IMR-90 (cell line): ENCODE data around the gene MSI2. TPM values are rescaled to one million over a fixed set of nuclear protein-coding genes. Genes with fewer than 3 reads are reported as not detected.

ENCODE experiments used
- ATAC-seq: fragments of 200-7000 bp; cut with Tn5 transposase; 2 replicates; pipeline ENCODE4 v1.9.1; 2020; ENCODE audit warnings: low read depth, mild to moderate bottlenecking, moderate library complexity
- BruUV-seq: library from RNA; stranded (reverse); fragments of 400-500 nt; replicated peaks from 2 replicates; lab custom pipeline; 2021; lab: Mats Ljungman, UMichigan
- CTCF ChIA-PET: fragments of 300-600 bp; formaldehyde crosslinking; extraction: SDS; loops from one replicate; lab custom pipeline; 2021; ENCODE audit warnings: antibody characterized with exemption; lab: Yijun Ruan, JAX
- POLR2A ChIA-PET: fragments of 300-600 bp; sonication (Branson Sonifier 250); formaldehyde crosslinking; loops from one replicate; lab custom pipeline; 2022; ENCODE audit warnings: antibody characterized with exemption; ENCODE audit not compliant: unreplicated experiment; lab: Charles Lee
- DNase-seq: peaks from one replicate; pipeline ENCODE4 v3.0.0; 2013
- H2AFZ ChIP-seq: replicated peaks from 2 replicates; pipeline ENCODE3; 2013; ENCODE audit warnings: low read length, mild to moderate bottlenecking; ENCODE audit not compliant: poor library complexity
- H2AK5ac ChIP-seq: 2 replicates; pipeline ENCODE4 v1.6.1; 2013; ENCODE audit warnings: low read depth, low read length, inconsistent platforms
- H2AK9ac ChIP-seq: replicated peaks from 2 replicates; pipeline ENCODE3; 2013; ENCODE audit warnings: mild to moderate bottlenecking, low read depth, low read length, moderate library complexity; ENCODE audit not compliant: poor library complexity
- H2BK120ac ChIP-seq: 2 replicates; pipeline ENCODE4 v1.6.1; 2013; ENCODE audit warnings: low read depth, low read length, inconsistent platforms
- H2BK15ac ChIP-seq: 3 replicates; pipeline ENCODE4 v1.6.1; 2013; ENCODE audit warnings: low read depth, low read length, inconsistent platforms
- H2BK20ac ChIP-seq: 2 replicates; pipeline ENCODE4 v1.6.1; 2013; ENCODE audit warnings: low read depth, mild to moderate bottlenecking, inconsistent platforms, low read length, moderate library complexity
- H2BK5ac ChIP-seq: 2 replicates; pipeline ENCODE4 v1.6.1; 2013; ENCODE audit warnings: mild to moderate bottlenecking, low read depth, low read length, inconsistent platforms; ENCODE audit not compliant: poor library complexity, severe bottlenecking
- H3K14ac ChIP-seq: replicated peaks from 2 replicates; pipeline ENCODE4 v1.6.1; 2013; ENCODE audit warnings: low read depth, low read length, inconsistent platforms
- H3K18ac ChIP-seq: 2 replicates; pipeline ENCODE4 v1.6.1; 2013; ENCODE audit warnings: low read depth, low read length, control low read depth
- H3K23ac ChIP-seq: 2 replicates; pipeline ENCODE4 v1.6.1; 2013; ENCODE audit warnings: low read depth, low read length, inconsistent platforms
- H3K27ac ChIP-seq: 2 replicates; pipeline ENCODE4 v1.5.1; 2013; ENCODE audit warnings: mild to moderate bottlenecking, control low read depth, low read length; ENCODE audit not compliant: insufficient read depth
- H3K27me3 ChIP-seq: 2 replicates; pipeline ENCODE4 v1.6.1; 2013; ENCODE audit warnings: low read length; ENCODE audit not compliant: control insufficient read depth, insufficient read depth
- H3K36me3 ChIP-seq: 2 replicates; pipeline ENCODE4 v1.6.1; 2013; ENCODE audit warnings: low read length, mixed read lengths; ENCODE audit not compliant: control insufficient read depth, insufficient read depth
- H3K4ac ChIP-seq: 2 replicates; pipeline ENCODE4 v1.6.1; 2013; ENCODE audit warnings: low read depth, low read length, inconsistent platforms
- H3K4me1 ChIP-seq: 2 replicates; pipeline ENCODE4 v1.6.1; 2013; ENCODE audit warnings: low read length, mixed read lengths; ENCODE audit not compliant: control insufficient read depth, insufficient read depth
- H3K4me2 ChIP-seq: 2 replicates; pipeline ENCODE4 v1.6.1; 2013; ENCODE audit warnings: low read depth, mild to moderate bottlenecking, control low read depth, low read length, moderate library complexity
- H3K4me3 ChIP-seq: 2 replicates; pipeline ENCODE4 v1.5.1; 2013; ENCODE audit warnings: low read depth, mild to moderate bottlenecking, control low read depth, low read length, moderate library complexity; ENCODE audit not compliant: insufficient read depth
- H3K56ac ChIP-seq: 2 replicates; pipeline ENCODE4 v1.6.1; 2013; ENCODE audit warnings: low read length, inconsistent platforms; ENCODE audit not compliant: insufficient read depth; ENCODE audit errors: extremely low read depth
- H3K79me1 ChIP-seq, 2 experiments: 2 replicates each; pipeline ENCODE4 v1.6.1; 2013; ENCODE audit warnings: low read length in 2 of 2, inconsistent platforms in 1 of 2, low read depth in 1 of 2
- H3K9ac ChIP-seq: 2 replicates; pipeline ENCODE4 v1.6.1; 2013; ENCODE audit warnings: low read depth, low read length, control low read depth
- H3K9me1 ChIP-seq: 2 replicates; pipeline ENCODE4 v1.6.1; 2013; ENCODE audit warnings: low read length, inconsistent platforms; ENCODE audit not compliant: insufficient read depth
- H3K9me3 ChIP-seq: 2 replicates; pipeline ENCODE4 v1.6.1; 2013; ENCODE audit warnings: low read length; ENCODE audit not compliant: control insufficient read depth, insufficient read depth
- H4K20me1 ChIP-seq: 2 replicates; pipeline ENCODE4 v1.6.1; 2013; ENCODE audit warnings: low read length, inconsistent platforms; ENCODE audit not compliant: insufficient read depth
- H4K5ac ChIP-seq: 2 replicates; pipeline ENCODE4 v1.6.1; 2013; ENCODE audit warnings: mild to moderate bottlenecking, low read depth, low read length, control low read depth
- H4K8ac ChIP-seq, 2 experiments: 2 replicates each; pipeline ENCODE4 v1.6.1; 2013; ENCODE audit warnings: low read depth in 2 of 2, low read length in 2 of 2, control low read depth in 1 of 2, inconsistent platforms in 1 of 2
- H4K91ac ChIP-seq: 2 replicates; pipeline ENCODE4 v1.6.1; 2013; ENCODE audit warnings: low read depth, low read length, inconsistent platforms; ENCODE audit not compliant: insufficient read depth
- BHLHE40 ChIP-seq: fragments of 150-350 bp; IDR thresholded peaks from 2 replicates; pipeline ENCODE4 v1.6.1; 2016; ENCODE audit warnings: mild to moderate bottlenecking, low read depth, low read length
- FOS ChIP-seq: fragments of 150-350 bp; IDR thresholded peaks from 2 replicates; pipeline ENCODE4 v1.6.1; 2016; ENCODE audit warnings: low read depth, low read length
- NFE2L2 ChIP-seq: fragments of 150-350 bp; IDR thresholded peaks from 2 replicates; pipeline ENCODE4 v1.6.1; 2016; ENCODE audit warnings: low read depth, mild to moderate bottlenecking, low read length
- WGBS, 2 experiments: methylation state at CpG; one replicate each; pipeline versions ENCODE4 v1.1.5 to v1.1.7; 2013; ENCODE audit warnings: missing lambda C conversion rate in 2 of 2; ENCODE audit not compliant: insufficient read length in 1 of 2; ENCODE audit errors: extremely low coverage in 2 of 2; 5-methylcytosine and 5-hydroxymethylcytosine counted together
- dilution Hi-C: fragments of 300-500 bp; cut with HindIII; formaldehyde crosslinking; loops from one replicate; pipeline ENCODE4 v1.14.3; 2018; ENCODE audit warnings: low sequenced_read_pairs; ENCODE audit not compliant: unreplicated experiment
- in situ Hi-C: fragments of 300-500 bp; cut with MboI; formaldehyde crosslinking; loops from 3 replicates; pipeline ENCODE4 v1.14.3; 2019; ENCODE audit warnings: low sequenced_read_pairs, inconsistent platforms, mixed read lengths
- intact Hi-C: fragments of 100-400 bp; cut with micrococcal nuclease; formaldehyde crosslinking; loops from 2 replicates; pipeline ENCODE4 v1.10.0; 2022
- polyA plus RNA-seq, 3 experiments: library from polyadenylated mRNA; depleted of rRNA; stranded (reverse); fragments of >200 nt; gene quantifications; 2 replicates each; pipeline ENCODE4 v1.2.3, GENCODE V29; 2012; ENCODE audit warnings: low replicate concordance in 1 of 3
- total RNA-seq: library from RNA; depleted of rRNA; stranded (reverse); fragments of >200 nt; gene quantifications from 2 replicates; pipeline ENCODE4 v1.2.3, GENCODE V29; 2012

The MSI2 gene
- total and polyA plus RNA-seq, 2 of the 4 experiments (the other 2 are of a cell fraction) = 13.0 to 16.0 TPM

GRCh38 chr17:57363580-57363979, 107.3 kb downstream of the MSI2 start:
- ATAC-seq (no peak), DNase-seq (no peak)
- H3K9ac ChIP-seq = no peak overlapping the region
- H3K4me1 ChIP-seq = peaks cover 2% of the 10 kb centered on the region; the same call in 1 of the 2 replicates
- no peaks in the 10 kb centered on the region for H3K36me3 ChIP-seq
- no peak overlapping the region for H2AK9ac ChIP-seq
- in situ Hi-C loops (no loop called here), intact Hi-C loops (no loop called here), dilution Hi-C loops (no loop called here)
- H3K4me2 ChIP-seq = no peak overlapping the region
- no peak overlapping the region for H3K18ac ChIP-seq
- H3K4me3 ChIP-seq = no peak overlapping the region
- H2BK120ac ChIP-seq = no peak overlapping the region
- ChIA-PET CTCF (no interaction called here), POLR2A (no interaction called here)
- BruUV-seq = no TSS peak
- no peak overlapping the region for H2BK5ac ChIP-seq
- H3K23ac ChIP-seq = no peak overlapping the region
- no peak overlapping the region for H3K4ac ChIP-seq
- no CpG with 5 or more reads among the region's 4 CpGs for WGBS, 2 experiments
- no peak overlapping the region for H3K14ac ChIP-seq
- no peak overlapping the region for H4K91ac ChIP-seq
- H3K79me1 ChIP-seq = peaks cover 8% of the 10 kb centered on the region in 2 experiments; a peak in 3 of 4 replicates
- H4K20me1 ChIP-seq = no peaks in the 10 kb centered on the region
- no peak overlapping the region for H3K27ac ChIP-seq
- H4K8ac ChIP-seq = no peak overlapping the region
- TF ChIP-seq FOS (no peak), NFE2L2 (no peak), BHLHE40 (no peak)
- H3K9me1 ChIP-seq = no peaks in the 10 kb centered on the region; the same call in 1 of the 2 replicates
- H2AK5ac ChIP-seq = no peak overlapping the region; the same call in 1 of the 2 replicates
- H3K9me3 ChIP-seq = no peaks in the 10 kb centered on the region
- H2BK20ac ChIP-seq = no peak overlapping the region
- H3K27me3 ChIP-seq = no peaks in the 10 kb centered on the region
- no peak overlapping the region for H2BK15ac ChIP-seq
- H3K56ac ChIP-seq = no peak overlapping the region
- H2AFZ ChIP-seq = no peak overlapping the region
- no peak overlapping the region for H4K5ac ChIP-seq
